PFSK-1 (cell line): Measurements from ENCODE around the gene AMOTL1.

Experiments
- FOXP2 ChIP-seq: optimal IDR thresholded peaks from 2 replicates; pipeline ENCODE3; 2011; ENCODE audit warnings: borderline replicate concordance, control low read depth, inconsistent platforms; ENCODE audit not compliant: insufficient read depth; ENCODE audit errors: extremely low read length, extremely low read depth
- POLR2AphosphoS5 ChIP-seq: IDR thresholded peaks from 2 replicates; pipeline ENCODE4 v1.6.1; 2012; ENCODE audit warnings: low read depth, mild to moderate bottlenecking, control low read depth, low read length, moderate library complexity
- SIN3A ChIP-seq: IDR thresholded peaks from 2 replicates; pipeline ENCODE4 v1.6.1; 2012; ENCODE audit warnings: mild to moderate bottlenecking, low read length, moderate library complexity, borderline replicate concordance; ENCODE audit not compliant: insufficient read depth
- TAF1 ChIP-seq: IDR thresholded peaks from 2 replicates; pipeline ENCODE4 v1.6.1; 2012; ENCODE audit warnings: low read length, control low read depth, borderline replicate concordance; ENCODE audit not compliant: insufficient read depth
- TF ChIP-seq, protein P1 (sequence below), 2 experiments: IDR thresholded peaks; 2 replicates each; pipeline versions ENCODE4 v1.6.1 to v1.8.0; 2011 to 2012; ENCODE audit warnings: low read depth in 2 of 2, low read length in 2 of 2, control low read depth in 1 of 2, inconsistent platforms in 1 of 2, mild to moderate bottlenecking in 1 of 2, moderate library complexity in 1 of 2; ENCODE audit not compliant: insufficient read depth in 1 of 2

Gene AMOTL1

DNA sequence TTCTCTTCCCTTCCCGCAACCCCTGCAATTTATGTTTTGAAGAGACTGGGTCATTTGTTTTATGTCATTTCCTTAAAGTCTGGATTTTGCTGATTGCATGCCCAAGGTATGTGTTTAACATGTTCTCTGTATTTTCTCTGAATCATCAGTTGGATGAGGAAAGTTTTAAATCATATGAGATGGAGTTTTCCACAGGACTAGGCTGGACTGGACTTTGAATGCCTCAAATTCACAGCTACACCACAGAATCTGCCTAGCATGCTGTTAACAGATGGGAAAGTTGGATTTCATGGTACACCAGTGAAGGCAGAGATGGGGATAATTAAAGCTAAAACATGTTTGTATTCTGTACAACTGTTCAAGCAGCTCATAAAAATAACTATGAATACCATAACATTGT, 142.6 kb downstream of the AMOTL1 start:
- no peak for TF ChIP-seq FOXP2
- no peak for TF ChIP-seq TAF1
- TF ChIP-seq POLR2AphosphoS5 = no peak
- TF ChIP-seq SIN3A = no peak
- TF ChIP-seq, protein P1, sequence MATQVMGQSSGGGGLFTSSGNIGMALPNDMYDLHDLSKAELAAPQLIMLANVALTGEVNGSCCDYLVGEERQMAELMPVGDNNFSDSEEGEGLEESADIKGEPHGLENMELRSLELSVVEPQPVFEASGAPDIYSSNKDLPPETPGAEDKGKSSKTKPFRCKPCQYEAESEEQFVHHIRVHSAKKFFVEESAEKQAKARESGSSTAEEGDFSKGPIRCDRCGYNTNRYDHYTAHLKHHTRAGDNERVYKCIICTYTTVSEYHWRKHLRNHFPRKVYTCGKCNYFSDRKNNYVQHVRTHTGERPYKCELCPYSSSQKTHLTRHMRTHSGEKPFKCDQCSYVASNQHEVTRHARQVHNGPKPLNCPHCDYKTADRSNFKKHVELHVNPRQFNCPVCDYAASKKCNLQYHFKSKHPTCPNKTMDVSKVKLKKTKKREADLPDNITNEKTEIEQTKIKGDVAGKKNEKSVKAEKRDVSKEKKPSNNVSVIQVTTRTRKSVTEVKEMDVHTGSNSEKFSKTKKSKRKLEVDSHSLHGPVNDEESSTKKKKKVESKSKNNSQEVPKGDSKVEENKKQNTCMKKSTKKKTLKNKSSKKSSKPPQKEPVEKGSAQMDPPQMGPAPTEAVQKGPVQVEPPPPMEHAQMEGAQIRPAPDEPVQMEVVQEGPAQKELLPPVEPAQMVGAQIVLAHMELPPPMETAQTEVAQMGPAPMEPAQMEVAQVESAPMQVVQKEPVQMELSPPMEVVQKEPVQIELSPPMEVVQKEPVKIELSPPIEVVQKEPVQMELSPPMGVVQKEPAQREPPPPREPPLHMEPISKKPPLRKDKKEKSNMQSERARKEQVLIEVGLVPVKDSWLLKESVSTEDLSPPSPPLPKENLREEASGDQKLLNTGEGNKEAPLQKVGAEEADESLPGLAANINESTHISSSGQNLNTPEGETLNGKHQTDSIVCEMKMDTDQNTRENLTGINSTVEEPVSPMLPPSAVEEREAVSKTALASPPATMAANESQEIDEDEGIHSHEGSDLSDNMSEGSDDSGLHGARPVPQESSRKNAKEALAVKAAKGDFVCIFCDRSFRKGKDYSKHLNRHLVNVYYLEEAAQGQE (IDR thresholded peaks at IDR 0.05; ENCODE audit: insufficient read depth in 1 of 2, low read depth in 2 of 2, low read length in 2 of 2) = no peak

- TF ChIP-seq FOXP2 = no peak
- TF ChIP-seq, protein P1 (IDR thresholded peaks at IDR 0.05; ENCODE audit: insufficient read depth in 1 of 2, low read depth in 2 of 2, low read length in 2 of 2) = no peak
- TF ChIP-seq POLR2AphosphoS5 = no peak
- no peak for TF ChIP-seq TAF1
Measured at GRCh38 chr11:94912806-94913205, 144.7 kb downstream of the AMOTL1 start.

DNA sequence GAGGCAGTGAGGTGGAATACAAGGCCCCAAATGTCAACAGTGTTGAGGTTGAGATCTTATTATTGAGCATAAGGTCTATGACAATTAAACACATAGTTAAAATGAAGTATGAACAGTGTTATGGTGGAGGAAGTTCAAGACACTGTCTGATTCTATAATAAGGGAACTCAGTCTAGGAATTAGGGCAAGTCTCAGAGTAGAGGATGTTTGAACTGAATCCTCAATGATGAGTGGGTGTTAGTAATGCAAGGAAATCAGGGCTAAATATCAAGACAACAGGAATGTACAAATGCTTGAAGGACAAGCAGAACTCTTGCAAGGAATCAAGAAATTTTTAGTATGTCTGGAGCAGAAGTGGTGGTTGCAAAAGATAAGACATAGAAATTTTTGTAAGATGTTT, 152.2 kb downstream of the AMOTL1 start:
- TF ChIP-seq POLR2AphosphoS5 = no peak
- no peak for TF ChIP-seq TAF1
- no peak for TF ChIP-seq SIN3A
- TF ChIP-seq FOXP2 = no peak
- TF ChIP-seq, protein P1 (IDR thresholded peaks at IDR 0.05; ENCODE audit: insufficient read depth in 1 of 2, low read depth in 2 of 2, low read length in 2 of 2) = no peak

DNA sequence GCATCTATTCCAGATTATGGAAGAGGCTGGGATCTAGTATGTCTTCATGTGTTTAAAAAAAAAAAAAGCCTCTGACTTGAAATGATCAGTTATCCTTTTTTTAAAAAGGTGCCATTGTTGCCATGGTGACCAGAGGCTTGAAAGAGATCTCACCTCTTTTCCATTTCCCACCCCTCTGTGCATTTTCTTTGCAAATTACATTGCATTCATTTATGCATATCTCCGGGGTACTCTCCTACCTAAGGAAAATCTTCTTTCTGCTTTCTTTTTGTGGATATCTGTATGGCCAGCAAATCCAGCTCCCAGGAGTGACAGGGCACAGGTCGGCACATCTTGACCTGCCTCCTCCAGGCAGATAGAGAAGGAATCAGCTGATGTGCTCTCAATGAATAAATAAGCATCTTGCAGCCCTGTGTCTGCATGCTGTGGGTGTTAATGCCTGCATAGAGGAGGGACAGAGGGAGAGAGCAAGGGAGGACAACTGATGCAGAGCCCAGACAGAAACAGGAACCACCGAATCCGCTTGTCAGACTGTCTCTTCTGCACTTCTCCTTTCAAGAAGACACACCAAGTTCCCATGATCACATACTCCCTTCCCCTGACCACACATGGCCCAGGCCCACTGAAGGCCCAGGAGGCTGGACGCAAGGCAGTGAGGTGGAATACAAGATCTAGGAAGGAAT, 154.3 kb downstream of the AMOTL1 start:
- TF ChIP-seq POLR2AphosphoS5 (no peak), FOXP2 (no peak)

DNA sequence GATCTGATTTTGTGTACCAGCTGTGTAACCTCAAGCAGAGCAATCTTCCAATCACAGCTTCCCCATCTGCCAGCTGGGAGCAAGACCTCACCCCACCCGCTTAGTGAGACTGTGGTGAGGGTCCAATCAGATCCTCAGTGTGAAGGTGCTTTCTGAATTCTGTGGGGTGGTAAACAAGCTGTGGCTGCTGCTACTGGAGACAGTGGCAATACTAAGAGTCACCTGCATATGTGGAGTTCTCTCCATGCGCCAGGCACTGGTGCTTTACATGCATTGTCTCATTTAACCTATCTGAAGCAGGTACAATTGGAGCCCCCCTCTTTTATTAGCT, 154.8 kb downstream of the AMOTL1 start:
- TF ChIP-seq FOXP2 = no peak
- no peak for TF ChIP-seq POLR2AphosphoS5
- TF ChIP-seq, protein P1 (IDR thresholded peaks at IDR 0.05; ENCODE audit: insufficient read depth in 1 of 2, low read depth in 2 of 2, low read length in 2 of 2) = no peak
- no peak for TF ChIP-seq SIN3A
- no peak for TF ChIP-seq TAF1
